ENCODE measurements around the gene CA5A.
"Not testable (repeated sequence)": the region's sequence is repeated elsewhere in the genome, so short reads cannot be mapped to it uniquely, and the experiment has no call there.

The CA5A gene

DNA sequence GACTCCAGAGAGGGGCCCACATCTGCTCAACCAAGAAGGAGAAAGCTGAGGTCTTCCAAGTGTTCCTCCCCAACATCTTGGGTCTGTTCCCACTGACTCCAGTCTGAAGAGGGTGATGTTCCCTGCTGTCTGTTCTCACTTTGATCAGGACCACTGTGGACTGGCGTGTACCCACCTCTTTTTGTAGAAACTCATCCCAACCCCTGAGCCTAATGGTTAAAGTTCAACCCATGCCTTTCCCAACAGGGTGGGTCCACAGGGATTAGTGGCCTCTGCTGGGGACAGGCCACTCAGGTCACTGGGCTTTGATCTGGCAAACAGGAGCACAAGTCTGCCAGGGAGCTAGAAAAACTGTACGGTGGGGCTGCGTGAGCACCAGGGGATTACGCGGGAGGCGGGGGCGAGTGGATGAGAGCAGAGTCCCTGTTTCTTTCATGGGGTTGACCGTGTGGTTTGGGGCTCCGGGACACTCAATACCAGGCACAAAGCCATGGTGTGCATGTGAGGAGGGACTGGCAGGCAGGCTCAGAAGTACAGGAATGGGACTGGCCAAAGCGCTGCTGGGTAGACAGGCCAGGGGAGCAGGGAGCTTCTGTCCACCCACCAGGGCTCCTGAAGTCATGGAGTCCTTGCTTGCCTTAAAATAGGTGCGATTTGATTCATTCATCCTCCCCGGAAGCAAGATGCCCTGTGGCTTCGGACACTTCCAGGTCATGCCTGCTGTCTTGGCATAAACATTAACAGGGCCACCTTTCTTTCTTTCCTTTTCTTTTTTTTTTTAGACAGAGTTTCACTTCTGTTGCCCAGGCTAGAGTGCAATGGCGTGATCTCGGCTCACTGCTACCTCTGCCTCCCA, at the start of gene CA5A:
CA5A (minus strand) TSS at position 155 of the 856 bp plus-strand sequence; CDS start at position 76, 79 bp downstream.
- Histone ChIP-seq H3K9me3 (ENCODE audit: insufficient read depth, low read depth, low read length) (no peaks in the 10 kb centered on the region), H3K27ac (ENCODE audit: low read length) (no peak within 1 kb of the TSS), H3K4me1 (ENCODE audit: insufficient read depth, low read length) (no peaks in the 10 kb centered on the region), H3K36me3 (ENCODE audit: insufficient read depth, low read depth, low read length) (no peaks in the 10 kb centered on the region), H3K27me3 (ENCODE audit: insufficient read depth, low read length) (no peaks in the 10 kb centered on the region), H3K9ac (ENCODE audit: low read depth, low read length) (no peak within 1 kb of the TSS), H3K4me3 (ENCODE audit: low read length) (no peak within 1 kb of the TSS)

GRCh38 chr16:87985493-87985892, 49.2 kb upstream of the CA5A start:
- not testable (repeated sequence) for H3K27ac ChIP-seq (ENCODE audit: low read length); H3K9me3 ChIP-seq (ENCODE audit: insufficient read depth, low read depth, low read length); H3K4me1 ChIP-seq (ENCODE audit: insufficient read depth, low read length); H3K4me3 ChIP-seq (ENCODE audit: low read length); H3K27me3 ChIP-seq (ENCODE audit: insufficient read depth, low read length); H3K9ac ChIP-seq (ENCODE audit: low read depth, low read length)
- H3K36me3 ChIP-seq (ENCODE audit: insufficient read depth, low read depth, low read length), result peaks cover 21% of the 10 kb centered on the region; the same call in 1 of the 2 replicates

- Histone ChIP-seq H3K27ac (ENCODE audit: low read length) (no peak overlapping the region), H3K9me3 (ENCODE audit: insufficient read depth, low read depth, low read length) (no peaks in the 10 kb centered on the region), H3K4me3 (ENCODE audit: low read length) (no peak overlapping the region), H3K36me3 (ENCODE audit: insufficient read depth, low read depth, low read length) (peaks cover 21% of the 10 kb centered on the region; the same call in 1 of the 2 replicates), H3K9ac (ENCODE audit: low read depth, low read length) (no peak overlapping the region), H3K4me1 (ENCODE audit: insufficient read depth, low read length) (no peaks in the 10 kb centered on the region), H3K27me3 (ENCODE audit: insufficient read depth, low read length) (no peaks in the 10 kb centered on the region)
These were observed 48.4 kb upstream of the CA5A start for GRCh38 chr16:87984632-87985267.

DNA sequence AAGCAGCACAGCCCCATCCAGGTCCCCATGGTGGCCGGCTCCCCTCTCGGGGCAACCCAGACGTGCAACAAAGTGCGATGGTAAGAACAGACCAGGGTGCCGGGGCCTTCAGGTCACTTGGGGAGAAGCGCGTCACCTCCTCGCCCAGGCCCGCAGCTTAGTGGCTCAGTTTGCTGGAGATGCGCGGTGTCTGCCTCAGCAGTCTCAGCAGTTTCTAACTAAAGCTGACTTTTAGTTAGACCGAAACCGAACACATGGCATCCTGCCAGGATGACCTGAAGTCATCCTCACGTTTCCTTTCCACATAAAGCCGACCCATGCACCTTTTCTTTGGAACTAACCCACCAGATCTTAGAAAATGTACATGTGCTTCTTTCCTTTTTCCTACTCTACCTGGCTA, 47.9 kb upstream of the CA5A start:
- H3K9me3 ChIP-seq (ENCODE audit: insufficient read depth, low read depth, low read length); H3K27me3 ChIP-seq (ENCODE audit: insufficient read depth, low read length); H3K4me1 ChIP-seq (ENCODE audit: insufficient read depth, low read length); H3K27ac ChIP-seq (ENCODE audit: low read length); H3K4me3 ChIP-seq (ENCODE audit: low read length); H3K9ac ChIP-seq (ENCODE audit: low read depth, low read length): not testable (repeated sequence)
- H3K36me3 ChIP-seq (ENCODE audit: insufficient read depth, low read depth, low read length), result peaks cover 21% of the 10 kb centered on the region; the same call in 1 of the 2 replicates

DNA sequence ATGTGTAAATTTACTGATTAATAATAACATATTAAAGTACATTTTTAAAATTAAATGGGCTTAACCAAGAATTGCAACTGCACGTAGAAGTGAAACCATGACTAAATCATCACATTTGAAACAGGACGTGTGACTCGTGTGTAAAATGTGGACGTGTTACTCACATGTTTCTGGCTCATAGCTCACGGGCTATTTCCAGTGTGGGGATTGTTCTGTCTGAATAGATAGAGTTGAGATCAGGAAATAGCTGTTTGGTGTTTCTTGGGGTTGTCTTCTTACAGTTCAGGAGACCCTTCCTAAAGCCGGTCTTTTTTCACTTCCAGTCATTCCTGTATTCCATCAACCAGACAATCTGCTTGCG, 47.4 kb upstream of the CA5A start:
- peaks cover 21% of the 10 kb centered on the region; the same call in 1 of the 2 replicates for H3K36me3 ChIP-seq (ENCODE audit: insufficient read depth, low read depth, low read length)
- H3K9ac ChIP-seq (ENCODE audit: low read depth, low read length), result not testable (repeated sequence)

DNA sequence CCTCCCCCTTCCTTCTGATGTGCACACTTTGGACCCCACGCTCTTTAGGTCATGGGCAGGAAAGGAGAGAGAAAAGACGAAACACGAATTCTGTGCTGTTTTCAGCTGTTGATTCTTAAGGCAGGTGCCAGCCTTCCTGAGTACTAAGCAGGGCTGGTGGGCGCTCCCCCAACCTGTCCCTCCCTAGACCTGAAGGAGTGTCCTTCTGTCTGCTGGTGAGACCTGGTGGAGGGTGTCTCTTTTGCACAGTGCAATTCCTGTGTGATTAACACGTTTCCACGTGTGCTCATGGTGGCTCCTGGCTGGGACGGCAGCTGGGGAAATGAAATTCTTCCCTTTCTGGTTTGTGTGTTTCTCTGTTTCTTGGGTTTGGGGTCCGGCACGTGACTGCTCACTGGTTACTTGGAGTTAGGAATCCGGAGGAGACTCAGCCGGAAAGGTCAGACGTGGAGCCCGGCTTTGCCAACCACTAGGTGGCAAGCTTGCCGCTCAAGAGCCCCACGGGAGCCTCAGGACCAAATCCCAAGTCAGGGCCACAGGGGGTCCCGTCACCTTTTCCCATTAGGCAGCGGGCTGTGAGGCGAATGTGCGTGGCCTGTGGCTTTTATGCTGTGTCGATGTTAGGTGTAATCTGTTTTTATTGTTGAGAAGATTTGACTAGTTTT, 46.9 kb upstream of the CA5A start:
- not testable (repeated sequence) for H3K9ac ChIP-seq (ENCODE audit: low read depth, low read length); H3K27ac ChIP-seq (ENCODE audit: low read length); H3K9me3 ChIP-seq (ENCODE audit: insufficient read depth, low read depth, low read length); H3K27me3 ChIP-seq (ENCODE audit: insufficient read depth, low read length); H3K4me3 ChIP-seq (ENCODE audit: low read length); H3K4me1 ChIP-seq (ENCODE audit: insufficient read depth, low read length)
- peaks cover 21% of the 10 kb centered on the region; the same call in 1 of the 2 replicates for H3K36me3 ChIP-seq (ENCODE audit: insufficient read depth, low read depth, low read length)

More for the DNA sequence above, 47.4 kb upstream of the CA5A start:
- not testable (repeated sequence) for H3K4me1 ChIP-seq (ENCODE audit: insufficient read depth, low read length); H3K27ac ChIP-seq (ENCODE audit: low read length); H3K9me3 ChIP-seq (ENCODE audit: insufficient read depth, low read depth, low read length); H3K27me3 ChIP-seq (ENCODE audit: insufficient read depth, low read length); H3K4me3 ChIP-seq (ENCODE audit: low read length)

DNA sequence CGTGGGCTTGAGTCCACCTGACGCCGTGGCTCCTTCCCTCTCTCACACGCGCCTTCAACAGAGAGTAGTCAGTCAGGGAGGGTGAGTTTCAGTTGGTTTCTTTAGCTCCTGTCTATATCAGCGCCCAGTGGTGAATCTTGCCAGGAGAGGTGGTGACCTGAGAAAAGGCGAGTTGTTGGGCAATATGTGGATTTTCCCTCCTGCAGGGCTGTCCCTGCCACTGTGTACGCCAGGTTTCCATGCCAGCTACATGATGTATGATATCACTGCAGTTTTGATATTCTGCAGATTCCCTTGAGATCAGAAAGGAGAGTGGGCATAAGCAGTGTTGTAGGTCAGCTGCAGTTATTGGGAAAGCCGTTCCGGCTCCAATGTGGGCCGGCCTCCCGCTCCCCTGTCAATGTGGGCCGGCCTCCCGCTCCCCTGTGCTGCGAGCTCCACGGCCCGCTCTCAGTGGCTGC, 46.3 kb upstream of the CA5A start:
- no peak overlapping the region for H3K27ac ChIP-seq (ENCODE audit: low read length)
- H3K4me3 ChIP-seq (ENCODE audit: low read length), result no peak overlapping the region
- H3K4me1 ChIP-seq (ENCODE audit: insufficient read depth, low read length), result no peaks in the 10 kb centered on the region
- H3K27me3 ChIP-seq (ENCODE audit: insufficient read depth, low read length), result no peaks in the 10 kb centered on the region
- no peaks in the 10 kb centered on the region for H3K9me3 ChIP-seq (ENCODE audit: insufficient read depth, low read depth, low read length)
- peaks cover 21% of the 10 kb centered on the region; the same call in 1 of the 2 replicates for H3K36me3 ChIP-seq (ENCODE audit: insufficient read depth, low read depth, low read length)
- no peak overlapping the region for H3K9ac ChIP-seq (ENCODE audit: low read depth, low read length)

- H3K27ac ChIP-seq (ENCODE audit: low read length); H3K9me3 ChIP-seq (ENCODE audit: insufficient read depth, low read depth, low read length); H3K9ac ChIP-seq (ENCODE audit: low read depth, low read length); H3K4me3 ChIP-seq (ENCODE audit: low read length); H3K4me1 ChIP-seq (ENCODE audit: insufficient read depth, low read length); H3K27me3 ChIP-seq (ENCODE audit: insufficient read depth, low read length): not testable (repeated sequence)
- peaks cover 23% of the 10 kb centered on the region; the same call in 1 of the 2 replicates for H3K36me3 ChIP-seq (ENCODE audit: insufficient read depth, low read depth, low read length)
These were observed 45.0 kb upstream of the CA5A start for GRCh38 chr16:87981376-87981775.

DNA sequence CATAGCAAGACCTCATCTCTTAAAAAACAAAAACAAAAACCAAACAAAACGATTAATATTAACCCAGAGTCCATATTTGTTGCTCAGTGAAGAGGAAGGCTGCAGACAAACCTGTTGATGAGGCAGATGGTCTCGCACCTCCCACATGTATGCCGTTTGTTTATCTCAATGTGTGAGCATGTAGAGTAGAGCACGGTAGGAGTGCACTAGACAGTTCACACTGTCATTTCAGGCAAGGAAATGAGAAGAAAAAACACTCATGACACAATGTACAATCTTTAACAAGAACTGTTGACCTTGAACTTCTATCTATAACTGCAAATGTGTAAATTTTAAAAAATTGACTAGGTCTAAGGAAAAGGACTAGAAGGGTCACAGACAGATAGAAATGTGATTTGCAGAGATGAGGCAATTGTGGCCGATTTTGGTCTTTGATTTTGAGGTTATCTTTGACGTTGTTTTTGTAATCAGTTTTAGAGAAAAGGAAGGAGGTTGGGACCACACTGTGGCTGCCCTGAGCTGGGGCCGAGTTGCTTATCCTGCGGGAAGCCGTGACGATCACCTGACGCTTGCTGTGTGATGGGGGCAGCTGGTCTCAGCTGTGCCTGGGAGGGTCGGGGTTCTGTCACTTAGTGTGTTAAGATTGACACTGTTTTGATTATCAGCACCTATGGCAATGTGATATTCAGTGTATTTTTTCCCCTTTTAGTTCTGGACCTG, 43.7 kb upstream of the CA5A start:
- H3K4me1 ChIP-seq (ENCODE audit: insufficient read depth, low read length); H3K27me3 ChIP-seq (ENCODE audit: insufficient read depth, low read length); H3K27ac ChIP-seq (ENCODE audit: low read length); H3K4me3 ChIP-seq (ENCODE audit: low read length); H3K9ac ChIP-seq (ENCODE audit: low read depth, low read length); H3K9me3 ChIP-seq (ENCODE audit: insufficient read depth, low read depth, low read length): not testable (repeated sequence)
- peaks cover 23% of the 10 kb centered on the region; the same call in 1 of the 2 replicates for H3K36me3 ChIP-seq (ENCODE audit: insufficient read depth, low read depth, low read length)

GRCh38 chr16:87979352-87979751, 43.0 kb upstream of the CA5A start:
- Histone ChIP-seq H3K27ac (ENCODE audit: low read length) (no peak overlapping the region), H3K27me3 (ENCODE audit: insufficient read depth, low read length) (no peaks in the 10 kb centered on the region), H3K36me3 (ENCODE audit: insufficient read depth, low read depth, low read length) (peaks cover 19% of the 10 kb centered on the region; the same call in 1 of the 2 replicates)

DNA sequence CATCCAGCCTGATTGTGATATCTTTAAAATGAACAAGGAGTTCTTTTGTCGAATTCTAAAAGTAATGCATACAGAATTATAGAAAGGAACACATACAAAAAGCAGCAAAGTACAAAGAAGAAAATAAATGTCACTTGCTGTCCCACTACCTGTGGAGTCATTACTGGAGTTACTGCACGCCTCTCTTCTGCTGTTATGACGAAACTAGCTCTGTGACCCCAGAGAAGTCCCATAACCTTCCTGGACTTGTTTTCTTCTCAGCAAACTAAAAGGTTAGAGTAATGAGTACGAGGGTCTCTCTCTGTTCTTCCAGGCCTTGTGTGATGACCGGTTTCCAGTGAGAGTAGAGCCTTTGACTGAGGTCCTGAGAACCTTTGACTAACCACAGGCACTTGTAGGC, 41.8 kb upstream of the CA5A start:
- Histone ChIP-seq H3K27me3 (ENCODE audit: insufficient read depth, low read length) (no peaks in the 10 kb centered on the region), H3K9me3 (ENCODE audit: insufficient read depth, low read depth, low read length) (no peaks in the 10 kb centered on the region), H3K9ac (ENCODE audit: low read depth, low read length) (no peak overlapping the region), H3K4me3 (ENCODE audit: low read length) (no peak overlapping the region), H3K36me3 (ENCODE audit: insufficient read depth, low read depth, low read length) (peaks cover 17% of the 10 kb centered on the region; the same call in 1 of the 2 replicates), H3K27ac (ENCODE audit: low read length) (no peak overlapping the region), H3K4me1 (ENCODE audit: insufficient read depth, low read length) (no peaks in the 10 kb centered on the region)

More at GRCh38 chr16:87979352-87979751, 43.0 kb upstream of the CA5A start:
- H3K4me3 ChIP-seq (ENCODE audit: low read length), result no peak overlapping the region
- H3K9me3 ChIP-seq (ENCODE audit: insufficient read depth, low read depth, low read length), result no peaks in the 10 kb centered on the region
- no peaks in the 10 kb centered on the region for H3K4me1 ChIP-seq (ENCODE audit: insufficient read depth, low read length)
- H3K9ac ChIP-seq (ENCODE audit: low read depth, low read length), result no peak overlapping the region
